DND-41 (cell line): ENCODE measurements around the gene DISC1.

ENCODE experiments used
- ATAC-seq: fragments of 200-7000 bp; cut with Tn5 transposase; 3 replicates; pipeline ENCODE4 v1.9.1; 2021; ENCODE audit warnings: low read depth; ENCODE audit not compliant: insufficient read depth
- DNase-seq: peaks from one replicate; pipeline ENCODE4 v3.0.0-alpha.2; 2020
- H2AFZ ChIP-seq: 2 replicates; pipeline ENCODE4 v1.6.0; 2012; ENCODE audit warnings: low read depth, low read length
- H3K27ac ChIP-seq: 2 replicates; pipeline ENCODE4 v1.5.1; 2012; ENCODE audit warnings: low read length, inconsistent platforms
- H3K27me3 ChIP-seq: fragments of 200-600 bp; sonication (generic); 2 replicates; pipeline ENCODE4 v1.6.0; 2012; ENCODE audit warnings: low read length, mild to moderate bottlenecking, inconsistent platforms; ENCODE audit not compliant: insufficient read depth, poor library complexity
- H3K36me3 ChIP-seq: 2 replicates; pipeline ENCODE4 v1.5.1; 2012; ENCODE audit warnings: low read length, inconsistent platforms; ENCODE audit not compliant: insufficient read depth
- H3K4me1 ChIP-seq: 2 replicates; pipeline ENCODE4 v1.5.1; 2012; ENCODE audit warnings: mild to moderate bottlenecking, low read length; ENCODE audit not compliant: insufficient read depth
- H3K4me2 ChIP-seq: 2 replicates; pipeline ENCODE4 v1.6.0; 2012; ENCODE audit warnings: mild to moderate bottlenecking, moderate library complexity, low read length, inconsistent platforms; ENCODE audit not compliant: insufficient read depth
- H3K4me3 ChIP-seq, 2 experiments: fragments of 200-600 bp in 1 of 2; shearing (Covaris generic) in 1 of 2; 2 replicates each; pipeline ENCODE4 v1.5.1; 2012 to 2016; ENCODE audit warnings: inconsistent platforms in 2 of 2, low read length in 2 of 2, mild to moderate bottlenecking in 2 of 2, low read depth in 1 of 2, moderate library complexity in 1 of 2
- H3K79me2 ChIP-seq: 2 replicates; pipeline ENCODE4 v1.6.0; 2012; ENCODE audit warnings: low read length, inconsistent platforms; ENCODE audit not compliant: insufficient read depth
- H3K9ac ChIP-seq: 2 replicates; pipeline ENCODE4 v1.6.0; 2012; ENCODE audit warnings: low read depth, mild to moderate bottlenecking, inconsistent platforms, low read length, moderate library complexity
- H3K9me3 ChIP-seq: 2 replicates; pipeline ENCODE4 v1.5.1; 2012; ENCODE audit warnings: low read length, moderate library complexity, mild to moderate bottlenecking, inconsistent platforms; ENCODE audit not compliant: insufficient read depth, severe bottlenecking
- H4K20me1 ChIP-seq: 2 replicates; pipeline ENCODE4 v1.6.0; 2012; ENCODE audit warnings: low read length; ENCODE audit not compliant: insufficient read depth
- EZH2 ChIP-seq: IDR thresholded peaks from 3 replicates; pipeline ENCODE4 v1.6.1; 2012; ENCODE audit warnings: borderline replicate concordance, low read depth, mild to moderate bottlenecking, moderate library complexity, low read length, inconsistent platforms; ENCODE audit not compliant: severe bottlenecking
- TF ChIP-seq, protein P1 (sequence below): IDR thresholded peaks from 2 replicates; pipeline ENCODE4 v1.5.1; 2012; ENCODE audit warnings: borderline replicate concordance, low read length, moderate library complexity, mild to moderate bottlenecking; ENCODE audit not compliant: poor library complexity, severe bottlenecking; ENCODE audit errors: extremely low read depth

DISC1 gene

DNA sequence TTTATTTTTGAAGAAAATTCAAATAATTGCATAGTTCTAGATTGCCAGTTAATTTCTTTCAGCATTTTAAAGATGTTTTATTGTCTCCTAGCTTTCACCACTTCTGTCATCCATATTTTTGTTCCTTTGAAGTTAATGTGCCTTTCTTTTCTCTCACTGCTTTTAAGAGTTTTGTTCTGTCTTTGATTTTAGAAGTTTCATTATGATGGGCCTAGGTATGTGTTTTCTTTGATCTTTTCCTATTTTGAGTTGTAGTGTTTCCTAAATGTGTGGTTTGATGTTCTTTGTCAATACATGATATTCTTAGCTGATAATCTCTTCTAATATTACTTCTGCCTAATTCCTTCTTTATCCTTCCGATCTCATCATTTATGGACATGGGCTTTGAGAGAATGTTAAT lies 378.7 kb downstream of the DISC1 start:
- no peak overlapping the region for H3K27ac ChIP-seq
- no peaks in the 10 kb centered on the region for H3K79me2 ChIP-seq
- no peak overlapping the region for H3K9ac ChIP-seq
- no peak for ATAC-seq
- H3K4me2 ChIP-seq, result no peak overlapping the region
- H3K36me3 ChIP-seq, result no peaks in the 10 kb centered on the region
- H3K4me3 ChIP-seq, result no peak overlapping the region
- no peaks in the 10 kb centered on the region for H4K20me1 ChIP-seq
- TF ChIP-seq EZH2, result no peak
- TF ChIP-seq, protein P1, sequence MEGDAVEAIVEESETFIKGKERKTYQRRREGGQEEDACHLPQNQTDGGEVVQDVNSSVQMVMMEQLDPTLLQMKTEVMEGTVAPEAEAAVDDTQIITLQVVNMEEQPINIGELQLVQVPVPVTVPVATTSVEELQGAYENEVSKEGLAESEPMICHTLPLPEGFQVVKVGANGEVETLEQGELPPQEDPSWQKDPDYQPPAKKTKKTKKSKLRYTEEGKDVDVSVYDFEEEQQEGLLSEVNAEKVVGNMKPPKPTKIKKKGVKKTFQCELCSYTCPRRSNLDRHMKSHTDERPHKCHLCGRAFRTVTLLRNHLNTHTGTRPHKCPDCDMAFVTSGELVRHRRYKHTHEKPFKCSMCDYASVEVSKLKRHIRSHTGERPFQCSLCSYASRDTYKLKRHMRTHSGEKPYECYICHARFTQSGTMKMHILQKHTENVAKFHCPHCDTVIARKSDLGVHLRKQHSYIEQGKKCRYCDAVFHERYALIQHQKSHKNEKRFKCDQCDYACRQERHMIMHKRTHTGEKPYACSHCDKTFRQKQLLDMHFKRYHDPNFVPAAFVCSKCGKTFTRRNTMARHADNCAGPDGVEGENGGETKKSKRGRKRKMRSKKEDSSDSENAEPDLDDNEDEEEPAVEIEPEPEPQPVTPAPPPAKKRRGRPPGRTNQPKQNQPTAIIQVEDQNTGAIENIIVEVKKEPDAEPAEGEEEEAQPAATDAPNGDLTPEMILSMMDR, result no peak
- no peak for DNase-seq
- H3K4me1 ChIP-seq, result no peaks in the 10 kb centered on the region
- H3K9me3 ChIP-seq, result no peaks in the 10 kb centered on the region
- no peak overlapping the region for H2AFZ ChIP-seq
- no peaks in the 10 kb centered on the region for H3K27me3 ChIP-seq

DNA sequence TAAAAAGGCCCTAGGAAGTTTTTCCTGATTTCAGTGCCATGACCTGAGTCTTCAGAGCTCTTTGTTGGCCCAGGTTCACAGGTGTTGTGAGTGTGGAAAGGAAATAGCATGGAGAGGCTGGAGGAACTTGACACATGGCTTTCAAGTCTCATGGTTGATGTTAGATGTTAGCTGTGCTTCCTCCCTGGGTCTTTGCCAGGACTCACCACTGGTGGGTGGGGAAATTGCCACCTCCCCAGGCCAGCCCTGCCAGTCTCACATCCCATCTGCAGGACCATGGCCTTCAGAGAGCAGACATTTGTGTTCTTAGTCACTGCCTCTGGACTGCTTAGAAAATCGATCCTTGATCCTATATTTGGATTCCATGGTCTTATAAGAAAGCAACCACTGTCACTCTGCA lies 383.2 kb downstream of the DISC1 start:
- TF ChIP-seq, protein P1, result no peak
- no peak for TF ChIP-seq EZH2
- DNase-seq (no peak), ATAC-seq (no peak)
- Histone ChIP-seq H3K36me3 (no peaks in the 10 kb centered on the region), H3K27ac (no peak overlapping the region), H3K4me3 (no peak overlapping the region), H2AFZ (no peak overlapping the region), H3K4me2 (no peak overlapping the region), H3K79me2 (no peaks in the 10 kb centered on the region), H3K27me3 (no peaks in the 10 kb centered on the region), H3K9me3 (no peaks in the 10 kb centered on the region), H3K4me1 (no peaks in the 10 kb centered on the region), H4K20me1 (no peaks in the 10 kb centered on the region), H3K9ac (no peak overlapping the region)

DNA sequence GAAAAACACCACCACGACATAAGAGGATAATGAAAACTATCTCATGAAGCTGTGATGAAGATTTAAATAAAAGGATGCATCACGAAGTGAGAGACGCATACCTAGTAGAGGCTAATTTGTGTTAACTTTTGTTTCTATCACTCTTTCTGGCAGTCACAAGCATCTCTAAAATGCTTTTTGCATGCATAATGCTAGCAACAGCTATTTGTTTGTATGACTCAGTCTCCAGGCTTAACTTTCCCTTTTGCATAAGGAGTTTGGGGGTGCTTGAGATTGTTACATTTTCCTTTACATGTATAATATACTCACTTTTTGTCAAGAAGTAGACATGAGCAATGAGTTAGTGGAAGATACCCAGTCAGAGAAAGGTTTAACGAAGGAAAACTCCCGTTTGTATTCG lies 385.4 kb downstream of the DISC1 start:
- no peaks in the 10 kb centered on the region for H3K4me1 ChIP-seq
- H3K27ac ChIP-seq, result no peak overlapping the region
- TF ChIP-seq EZH2, result no peak
- TF ChIP-seq, protein P1, result no peak
- ATAC-seq (no peak), DNase-seq (no peak)
- no peaks in the 10 kb centered on the region for H3K27me3 ChIP-seq
- H4K20me1 ChIP-seq, result no peaks in the 10 kb centered on the region
- no peaks in the 10 kb centered on the region for H3K9me3 ChIP-seq
- H3K4me3 ChIP-seq, result no peak overlapping the region
- no peaks in the 10 kb centered on the region for H3K79me2 ChIP-seq
- H3K36me3 ChIP-seq, result no peaks in the 10 kb centered on the region
- H3K4me2 ChIP-seq, result no peak overlapping the region
- no peak overlapping the region for H2AFZ ChIP-seq
- no peak overlapping the region for H3K9ac ChIP-seq
